Thoracic aorta (tissue), 2 donors: ENCODE results near the gene WDR11. TPM values are rescaled to one million over a fixed set of nuclear protein-coding genes. Genes with fewer than 3 reads are reported as not detected.

ENCODE experiments used
- ATAC-seq: fragments of 150-250 bp; one replicate; pipeline ENCODE4 v1.8.0; 2017; ENCODE audit warnings: low read depth; ENCODE audit not compliant: insufficient number of reproducible peaks, low FRiP score
- DNase-seq: peaks from one replicate; pipeline ENCODE4 v3.0.0-alpha.2; 2020; ENCODE audit warnings: low spot score
- H3K27ac ChIP-seq, 2 donors: fragments of 200-600 bp; sonication (generic); 1 replicate in 1 of 2; 2 replicates in 1 of 2; pipeline ENCODE4 v1.5.1; 2016; ENCODE audit warnings: mild to moderate bottlenecking in 2 of 2, moderate library complexity in 2 of 2
- H3K27me3 ChIP-seq: fragments of 200-600 bp; sonication (generic); replicated peaks from 2 replicates; pipeline ENCODE4 v1.6.0; 2016; ENCODE audit warnings: mild to moderate bottlenecking; ENCODE audit not compliant: insufficient read depth
- H3K36me3 ChIP-seq: fragments of 200-600 bp; sonication (generic); one replicate; pipeline ENCODE4 v1.5.1; 2016
- H3K4me1 ChIP-seq, 2 donors: fragments of 200-600 bp; sonication (generic); 1 replicate in 1 of 2; 2 replicates in 1 of 2; pipeline versions ENCODE4 v1.5.1 to v1.6.0; 2016; ENCODE audit warnings: low read depth in 2 of 2, mild to moderate bottlenecking in 1 of 2; ENCODE audit not compliant: control insufficient read depth in 1 of 2
- H3K4me3 ChIP-seq: fragments of 200-600 bp; sonication (generic); 2 replicates; pipeline ENCODE4 v1.5.1; 2016; ENCODE audit warnings: mild to moderate bottlenecking
- H3K9me3 ChIP-seq: fragments of 200-600 bp; sonication (generic); 2 replicates; pipeline ENCODE4 v1.5.1; 2016
- total RNA-seq, 2 donors: library from RNA; depleted of rRNA; stranded (reverse); fragments of >200 nt; gene quantifications; one replicate each; pipeline versions ENCODE4 v1.1.0 to v1.2.3, GENCODE V29; 2016
- TF ChIP-seq, protein P1 (sequence below): fragments of 200-600 bp; sonication (generic); IDR thresholded peaks from one replicate; pipeline ENCODE4 v1.5.1; 2019; ENCODE audit warnings: antibody characterized with exemption

Gene WDR11
- total RNA-seq, 2 donors from 2014 or later = 51.3 to 95.8 TPM

DNA sequence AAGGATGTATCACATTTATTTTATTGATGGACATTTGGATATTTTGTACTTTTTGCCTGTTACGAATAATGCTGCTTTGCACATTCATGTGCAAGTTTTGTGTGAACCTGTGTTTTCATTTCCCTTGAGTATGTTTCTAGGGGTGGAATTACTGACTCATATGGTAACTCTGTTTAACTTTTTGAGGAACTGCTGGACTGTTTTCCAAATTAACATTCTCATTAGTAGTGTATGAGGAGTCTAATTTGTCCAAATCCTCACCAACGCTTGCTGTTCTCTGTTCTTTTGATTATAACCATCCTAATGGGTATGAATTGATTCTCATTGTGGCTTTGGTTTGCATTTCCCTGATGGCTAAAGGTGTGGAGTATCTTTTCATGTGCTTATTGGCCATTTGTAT, 3.2 kb downstream of the WDR11 start:
- peaks cover 7% of the 10 kb centered on the region for H3K36me3 ChIP-seq
- no peaks in the 10 kb centered on the region for H3K9me3 ChIP-seq
- H3K4me3 ChIP-seq = no peak overlapping the region
- H3K4me1 ChIP-seq = peaks cover 3 to 16% of the 10 kb centered on the region in 2 donors
- ATAC-seq = no peak
- H3K27ac ChIP-seq = no peak overlapping the region
- DNase-seq = no peak
- H3K27me3 ChIP-seq = no peaks in the 10 kb centered on the region
- TF ChIP-seq, protein P1, sequence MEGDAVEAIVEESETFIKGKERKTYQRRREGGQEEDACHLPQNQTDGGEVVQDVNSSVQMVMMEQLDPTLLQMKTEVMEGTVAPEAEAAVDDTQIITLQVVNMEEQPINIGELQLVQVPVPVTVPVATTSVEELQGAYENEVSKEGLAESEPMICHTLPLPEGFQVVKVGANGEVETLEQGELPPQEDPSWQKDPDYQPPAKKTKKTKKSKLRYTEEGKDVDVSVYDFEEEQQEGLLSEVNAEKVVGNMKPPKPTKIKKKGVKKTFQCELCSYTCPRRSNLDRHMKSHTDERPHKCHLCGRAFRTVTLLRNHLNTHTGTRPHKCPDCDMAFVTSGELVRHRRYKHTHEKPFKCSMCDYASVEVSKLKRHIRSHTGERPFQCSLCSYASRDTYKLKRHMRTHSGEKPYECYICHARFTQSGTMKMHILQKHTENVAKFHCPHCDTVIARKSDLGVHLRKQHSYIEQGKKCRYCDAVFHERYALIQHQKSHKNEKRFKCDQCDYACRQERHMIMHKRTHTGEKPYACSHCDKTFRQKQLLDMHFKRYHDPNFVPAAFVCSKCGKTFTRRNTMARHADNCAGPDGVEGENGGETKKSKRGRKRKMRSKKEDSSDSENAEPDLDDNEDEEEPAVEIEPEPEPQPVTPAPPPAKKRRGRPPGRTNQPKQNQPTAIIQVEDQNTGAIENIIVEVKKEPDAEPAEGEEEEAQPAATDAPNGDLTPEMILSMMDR = no peak

DNA sequence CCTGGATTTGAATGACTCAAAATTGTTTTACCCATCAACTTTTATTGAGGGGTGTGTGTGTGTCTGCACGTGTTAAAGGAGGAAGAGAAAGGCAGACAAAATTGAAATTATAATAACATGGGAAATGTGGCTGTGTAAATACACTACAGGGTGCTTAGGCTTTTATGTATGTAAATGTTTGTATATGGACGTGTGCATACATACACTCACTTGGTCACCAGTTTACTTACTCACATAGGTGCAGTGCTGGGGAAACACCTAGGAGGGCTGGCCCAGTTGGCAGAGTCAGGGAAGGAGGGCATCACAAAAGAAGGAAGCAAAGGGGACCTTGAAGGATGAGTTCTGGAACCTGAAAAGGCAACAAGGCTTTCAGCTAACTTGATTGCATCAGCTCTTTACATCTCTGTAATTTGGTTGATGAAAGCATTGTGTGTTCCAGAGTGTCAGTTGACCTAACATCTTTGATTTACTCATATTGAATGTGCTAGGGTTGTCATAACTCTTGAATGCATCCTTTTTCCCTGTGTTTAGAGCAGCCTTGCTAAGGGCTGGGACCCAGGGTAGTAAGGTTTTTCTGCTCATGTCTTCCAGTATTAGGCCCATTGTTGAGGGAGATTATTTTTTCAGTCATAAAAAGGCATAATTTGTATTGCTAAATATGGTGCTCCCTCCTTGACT, 10.2 kb downstream of the WDR11 start:
- TF ChIP-seq, protein P1 = no peak
- DNase-seq = no peak
- H3K4me3 ChIP-seq = no peak overlapping the region
- H3K27me3 ChIP-seq = no peaks in the 10 kb centered on the region
- ATAC-seq = no peak
- no peak overlapping the region for H3K27ac ChIP-seq
- H3K36me3 ChIP-seq = peaks cover 35% of the 10 kb centered on the region
- H3K9me3 ChIP-seq = no peaks in the 10 kb centered on the region
- H3K4me1 ChIP-seq = no peaks in the 10 kb centered on the region

DNA sequence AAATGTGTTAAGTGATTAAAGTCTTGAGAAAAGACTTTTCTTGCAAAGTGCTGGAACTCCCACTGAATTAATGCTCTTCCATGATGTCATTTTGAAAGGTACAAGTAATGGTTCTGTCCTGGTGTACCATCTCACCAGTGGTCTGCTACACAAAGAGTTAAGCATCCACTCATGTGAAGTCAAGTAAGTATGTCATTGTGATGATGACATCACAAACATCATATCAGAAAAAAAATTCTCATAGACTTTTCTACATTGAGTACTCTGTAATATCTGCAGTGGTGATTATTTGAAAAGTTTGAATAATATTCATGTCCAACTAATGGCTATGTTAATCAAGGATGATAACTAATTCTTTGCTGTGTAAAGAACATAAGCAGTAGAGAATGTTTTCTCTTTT, 22.6 kb downstream of the WDR11 start:
- DNase-seq (no peak), ATAC-seq (no peak)
- H3K4me1 ChIP-seq = no peaks in the 10 kb centered on the region
- no peaks in the 10 kb centered on the region for H3K9me3 ChIP-seq
- H3K27me3 ChIP-seq = no peaks in the 10 kb centered on the region
- no peak overlapping the region for H3K4me3 ChIP-seq
- no peak overlapping the region for H3K27ac ChIP-seq
- TF ChIP-seq, protein P1 = no peak
- H3K36me3 ChIP-seq = peaks cover 39% of the 10 kb centered on the region

DNA sequence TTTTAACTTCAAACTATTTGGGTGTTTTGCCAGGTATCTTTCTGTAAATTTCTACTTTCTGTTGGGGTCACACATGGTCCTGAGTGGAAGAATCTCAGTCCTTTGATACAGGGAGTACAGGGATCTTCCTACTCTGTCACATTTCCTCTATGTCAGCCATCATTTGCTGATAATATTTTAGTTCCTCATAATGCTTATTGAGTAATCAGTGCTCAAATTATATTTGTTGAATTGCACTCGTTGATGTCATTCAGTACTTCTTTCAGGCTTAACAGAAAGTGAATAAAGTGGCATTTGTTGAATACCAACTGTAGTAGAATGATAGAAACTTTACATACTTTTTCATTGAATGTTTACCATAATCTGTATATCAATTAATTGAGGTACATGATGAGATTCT, 31.9 kb downstream of the WDR11 start:
- no peak for DNase-seq
- H3K4me3 ChIP-seq = no peak overlapping the region
- no peak overlapping the region for H3K27ac ChIP-seq
- H3K4me1 ChIP-seq = no peaks in the 10 kb centered on the region
- H3K36me3 ChIP-seq = peaks cover 27% of the 10 kb centered on the region
- ATAC-seq = no peak
- no peaks in the 10 kb centered on the region for H3K27me3 ChIP-seq
- TF ChIP-seq, protein P1 = no peak
- H3K9me3 ChIP-seq = no peaks in the 10 kb centered on the region

DNA sequence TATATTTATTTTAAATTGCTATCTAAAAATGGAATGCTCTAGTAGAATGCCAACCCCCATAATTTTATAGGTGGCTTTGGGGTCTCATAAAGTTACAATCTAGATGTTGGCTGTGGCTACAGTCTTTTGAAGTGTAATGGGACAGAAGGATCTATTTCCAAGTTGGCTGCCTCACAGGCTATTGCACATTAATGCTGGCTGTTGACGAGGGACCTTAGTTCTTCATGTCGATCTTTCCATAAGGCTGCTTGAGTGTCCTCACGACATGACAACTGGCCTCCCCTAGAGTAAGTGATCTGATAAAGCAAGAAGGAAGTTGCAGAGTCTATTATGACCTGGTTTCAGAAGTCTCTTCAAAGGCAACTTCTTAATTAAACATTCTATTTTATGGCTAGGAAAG, 36.3 kb downstream of the WDR11 start:
- ATAC-seq = no peak
- no peak overlapping the region for H3K4me3 ChIP-seq
- no peaks in the 10 kb centered on the region for H3K9me3 ChIP-seq
- DNase-seq = no peak
- H3K4me1 ChIP-seq = no peaks in the 10 kb centered on the region
- peaks cover 36% of the 10 kb centered on the region for H3K36me3 ChIP-seq
- H3K27me3 ChIP-seq = no peaks in the 10 kb centered on the region
- no peak overlapping the region for H3K27ac ChIP-seq
- TF ChIP-seq, protein P1 = no peak
